NCI-H510A (cell line): ENCODE measurements around the gene SLC35C1.
"Not testable (repeated sequence)": the region's sequence is repeated elsewhere in the genome, so short reads cannot be mapped to it uniquely, and the experiment has no call there.

Source experiments
- DNase-seq: peaks from one replicate; lab custom pipeline; 2025; lab: John Stamatoyannopoulos, UW

SLC35C1 gene

GRCh38 chr11:45811109-45811435 lies 6.1 kb downstream of the SLC35C1 start:
- DNase-seq, result no peak

DNA sequence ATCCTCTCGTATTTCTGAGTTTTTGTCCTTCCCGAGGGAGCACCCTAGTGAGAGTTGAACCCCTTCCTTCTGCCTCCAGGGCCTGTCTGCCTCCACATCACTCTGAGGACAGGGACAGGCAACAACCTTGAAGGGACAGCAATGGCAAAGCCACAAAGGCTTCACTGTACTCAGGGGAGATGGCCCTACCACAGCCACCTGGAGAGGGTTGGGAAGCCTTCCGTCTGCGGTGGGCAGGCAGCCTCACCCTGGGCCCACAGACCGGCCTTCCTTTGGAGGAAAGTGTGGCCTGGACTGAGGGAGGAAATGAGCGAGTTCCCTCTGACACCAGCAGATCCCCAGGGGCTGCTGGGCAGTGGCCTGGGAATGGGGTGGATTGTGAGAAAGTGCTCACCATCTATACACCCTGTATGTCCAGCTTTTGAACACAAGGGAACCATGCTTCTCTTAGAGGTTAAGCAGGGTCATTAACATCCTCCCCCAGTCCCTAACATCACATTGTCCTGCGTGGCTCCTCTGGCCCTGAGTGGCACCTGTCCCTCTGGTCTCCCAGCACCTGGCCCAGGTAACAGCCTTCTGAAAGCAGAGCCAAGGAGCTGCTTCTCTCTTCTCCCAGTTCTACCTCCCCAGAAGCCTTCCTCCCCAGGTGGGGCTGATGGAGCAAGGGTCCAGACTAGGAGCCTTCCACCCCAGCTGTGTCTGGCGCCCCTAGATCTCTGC lies 6.8 kb downstream of the SLC35C1 start:
- DNase-seq, result no peak

DNA sequence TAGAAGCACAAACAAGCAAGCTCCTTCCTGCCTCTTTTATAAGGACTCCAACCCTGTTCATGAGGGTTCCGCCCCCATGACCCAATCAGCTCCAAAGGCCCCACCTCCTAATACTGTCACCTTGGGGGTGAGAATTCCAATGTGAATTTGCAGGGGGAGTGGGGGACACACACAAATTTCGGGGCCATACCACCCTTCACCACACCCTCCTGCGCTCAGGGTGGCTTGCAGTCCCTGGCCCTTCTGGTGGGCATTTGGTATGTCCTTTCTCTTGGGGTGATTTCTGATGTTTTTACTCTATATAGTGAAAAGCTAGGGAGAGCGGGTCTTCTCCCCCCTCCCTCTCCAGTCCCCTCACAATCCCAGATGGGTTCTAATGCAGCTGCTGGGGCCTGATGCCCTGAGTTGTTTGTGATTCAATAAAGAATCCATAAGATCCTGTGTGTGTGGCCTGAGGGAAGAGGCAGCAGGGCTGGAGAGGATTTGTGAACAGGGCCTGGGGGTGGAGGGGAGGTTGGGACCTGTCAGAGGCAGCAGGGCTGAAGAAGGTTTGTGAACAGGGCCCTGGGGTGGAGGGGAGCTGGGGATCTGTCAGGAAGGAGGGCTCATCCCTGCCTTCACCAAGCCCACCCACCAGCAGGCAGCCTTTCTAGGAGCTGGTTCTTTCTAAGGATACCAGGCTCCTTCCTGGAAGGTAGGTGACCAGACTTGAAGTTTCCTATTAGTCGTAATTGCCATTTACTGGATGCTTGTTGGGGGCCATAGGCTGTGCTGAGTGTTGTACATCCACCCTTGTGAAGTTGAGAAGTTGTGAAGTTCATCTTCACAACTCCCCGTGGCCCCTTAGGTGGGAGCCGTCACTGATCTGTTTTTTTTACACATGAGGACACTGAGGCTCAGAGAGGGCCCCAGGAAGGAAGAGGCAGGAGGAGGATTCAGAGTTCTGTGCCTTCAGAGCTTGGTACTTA lies 7.9 kb downstream of the SLC35C1 start:
- DNase-seq, result no peak

- no peak for DNase-seq
These were observed 10.8 kb downstream of the SLC35C1 start for GRCh38 chr11:45815747-45816146.

DNA sequence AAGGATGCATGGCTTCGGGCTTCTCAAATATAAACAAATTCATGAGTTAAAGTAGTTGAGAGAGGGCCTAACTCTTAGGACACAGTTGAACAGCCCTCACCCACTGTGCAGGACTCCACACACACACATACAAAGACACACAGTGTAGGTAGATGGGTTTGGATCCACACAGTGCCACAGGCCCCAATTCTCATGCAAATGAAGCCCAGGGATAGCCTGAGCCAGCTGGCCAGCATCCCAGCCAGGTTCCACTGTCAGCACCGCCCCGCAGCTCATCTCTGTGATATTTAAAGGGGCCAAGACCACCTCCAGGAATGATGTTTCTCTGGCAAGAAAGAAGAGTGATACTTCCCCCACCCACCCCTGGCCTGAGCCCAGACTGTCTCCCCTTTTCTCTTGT lies 11.7 kb downstream of the SLC35C1 start:
- no peak for DNase-seq

GRCh38 chr11:45817191-45817590 lies 12.2 kb downstream of the SLC35C1 start:
- no peak for DNase-seq

GRCh38 chr11:45818961-45819605 lies 14.1 kb downstream of the SLC35C1 start:
- no peak for DNase-seq

DNA sequence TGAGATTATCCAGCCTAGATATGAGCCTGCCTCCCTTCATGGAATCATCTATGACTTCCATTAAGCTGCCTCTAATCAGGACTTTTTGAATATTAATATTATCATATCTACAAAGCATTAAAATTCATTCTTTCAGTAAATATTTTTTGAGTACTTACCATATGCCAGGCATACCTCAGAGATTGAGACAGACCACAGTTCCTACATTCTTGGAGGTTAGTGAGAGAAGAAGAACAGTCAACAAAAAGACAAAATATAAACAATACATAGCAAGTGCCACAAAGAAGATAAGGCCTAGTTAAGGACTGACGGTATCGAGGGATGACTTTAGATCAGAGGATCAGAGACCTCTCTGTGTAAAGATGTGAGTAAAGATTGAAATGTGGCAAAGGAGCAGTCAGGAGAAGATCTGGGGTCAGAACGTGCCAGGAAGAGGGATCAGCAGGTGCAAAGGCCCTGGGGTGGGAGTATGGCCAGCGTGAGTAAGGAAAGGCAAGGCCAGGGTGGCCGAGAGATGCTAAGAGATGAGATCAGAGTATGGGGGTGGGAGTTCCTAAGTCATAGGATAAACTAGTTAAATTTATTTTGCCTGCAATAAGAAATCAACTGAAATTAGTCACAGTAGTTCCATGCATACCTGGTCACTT lies 15.4 kb downstream of the SLC35C1 start:
- no peak for DNase-seq

DNA sequence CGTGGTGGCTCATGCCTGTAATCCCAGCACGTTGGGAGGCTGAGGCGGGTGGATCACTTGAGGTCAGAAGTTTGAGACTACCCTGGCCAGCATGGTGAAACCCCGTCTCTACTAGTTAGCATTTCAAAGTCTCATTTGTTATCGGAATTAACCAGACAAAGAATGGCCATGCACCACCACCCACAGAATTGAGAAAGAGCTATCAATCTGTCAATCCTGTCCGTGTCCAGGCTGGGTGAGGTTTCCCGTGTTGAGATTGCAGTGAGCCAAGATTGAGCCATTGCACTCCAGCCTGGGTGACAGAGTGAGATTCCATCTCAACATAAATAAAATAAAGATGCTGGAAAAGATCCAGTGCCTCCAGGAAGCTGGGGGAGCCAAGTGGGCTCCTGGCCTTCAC lies 21.5 kb downstream of the SLC35C1 start:
- DNase-seq, result not testable (repeated sequence)

GRCh38 chr11:45827123-45827522 lies 22.2 kb downstream of the SLC35C1 start:
- DNase-seq, result no peak

DNA sequence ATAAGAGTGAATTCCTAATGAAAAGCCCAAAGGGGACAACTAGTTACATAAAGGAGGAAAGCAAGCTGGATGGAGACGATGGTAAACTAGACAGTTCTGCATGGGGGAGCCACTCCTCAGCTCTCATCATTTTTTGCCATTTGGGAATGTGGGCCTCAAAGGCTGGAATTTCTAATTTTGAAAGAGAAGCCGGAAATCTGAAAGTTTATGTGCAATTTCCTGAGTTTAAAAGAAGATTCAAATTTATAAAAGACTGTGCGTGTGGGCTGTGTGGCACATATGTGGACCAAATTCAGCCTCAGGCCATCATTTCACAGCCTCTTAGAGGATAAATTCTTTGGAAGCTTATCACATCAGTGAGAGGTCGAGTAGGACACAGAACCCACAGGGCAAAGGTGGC lies 24.0 kb downstream of the SLC35C1 start:
- DNase-seq, result no peak

DNA sequence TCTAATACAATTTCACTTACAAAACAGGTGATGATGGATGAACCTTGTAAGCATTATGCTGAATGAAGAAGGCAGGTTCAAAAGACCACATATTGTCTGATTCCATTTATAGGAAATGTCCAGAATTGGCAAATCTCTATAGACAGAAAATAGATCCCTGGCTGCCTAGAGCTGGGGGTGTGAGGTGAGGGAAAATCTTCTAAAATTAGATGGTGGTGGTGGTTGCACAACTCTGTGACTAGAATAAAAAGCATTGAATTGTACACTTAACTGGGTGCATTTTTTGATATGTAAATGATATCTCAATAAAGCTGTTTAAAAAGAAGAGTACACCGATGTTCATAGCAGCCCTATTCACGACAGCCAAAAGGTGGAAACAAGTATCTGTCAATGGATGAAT lies 25.6 kb downstream of the SLC35C1 start:
- DNase-seq, result no peak

GRCh38 chr11:45832811-45833441 lies 28.0 kb downstream of the SLC35C1 start:
- no peak for DNase-seq

GRCh38 chr11:45833761-45834160 lies 28.8 kb downstream of the SLC35C1 start:
- DNase-seq, result no peak

DNA sequence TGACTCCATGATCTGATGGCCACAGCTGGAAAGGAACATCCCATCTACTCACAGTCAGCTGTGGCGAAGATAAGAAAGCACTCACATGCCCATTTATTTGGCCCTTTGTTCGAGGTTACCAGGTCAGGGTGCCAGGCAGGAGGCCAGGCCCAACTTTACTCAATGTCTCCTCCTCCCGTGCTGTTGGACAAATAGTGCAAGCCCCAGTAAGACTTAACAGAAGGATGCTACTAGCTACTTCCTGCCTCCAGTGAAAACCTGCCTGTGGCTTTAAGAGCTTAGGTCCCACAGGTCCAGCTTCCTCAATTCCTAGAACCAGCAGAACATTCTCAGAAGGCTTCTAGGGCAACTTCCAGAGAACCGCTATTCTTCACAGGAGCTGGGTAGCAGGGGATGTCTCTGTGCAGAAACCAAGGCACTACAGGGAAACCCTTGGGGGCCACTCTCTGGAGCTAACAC lies 29.4 kb downstream of the SLC35C1 start:
- DNase-seq, result no peak

DNA sequence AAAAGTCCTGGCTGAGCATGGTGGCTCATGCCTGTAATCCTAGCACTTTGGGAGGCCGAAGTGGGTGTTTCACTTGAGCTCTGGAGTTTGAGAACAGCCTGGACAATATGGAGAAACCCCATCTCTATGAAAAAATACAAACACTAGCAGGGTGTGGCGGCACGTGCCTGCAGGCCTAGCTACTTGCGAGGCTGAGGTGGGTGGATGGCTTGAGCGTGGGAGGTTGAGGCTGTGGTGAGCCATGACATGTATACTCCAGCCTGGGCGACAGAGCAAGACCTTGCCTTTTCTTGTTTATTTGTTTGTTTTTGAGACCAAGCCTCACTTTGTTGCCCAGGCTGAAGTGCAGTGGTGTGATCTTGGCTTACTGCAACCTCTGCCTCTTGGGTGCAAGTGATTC lies 34.3 kb downstream of the SLC35C1 start:
- no peak for DNase-seq

- DNase-seq, result not testable (repeated sequence)
These were observed 35.3 kb downstream of the SLC35C1 start for GRCh38 chr11:45840251-45840650.

- DNase-seq, result peak; percentile 9
These were observed 38.4 kb downstream of the SLC35C1 start for GRCh38 chr11:45843158-45843924.

GRCh38 chr11:45844822-45845578 lies 40.1 kb downstream of the SLC35C1 start:
- DNase-seq, result no peak

DNA sequence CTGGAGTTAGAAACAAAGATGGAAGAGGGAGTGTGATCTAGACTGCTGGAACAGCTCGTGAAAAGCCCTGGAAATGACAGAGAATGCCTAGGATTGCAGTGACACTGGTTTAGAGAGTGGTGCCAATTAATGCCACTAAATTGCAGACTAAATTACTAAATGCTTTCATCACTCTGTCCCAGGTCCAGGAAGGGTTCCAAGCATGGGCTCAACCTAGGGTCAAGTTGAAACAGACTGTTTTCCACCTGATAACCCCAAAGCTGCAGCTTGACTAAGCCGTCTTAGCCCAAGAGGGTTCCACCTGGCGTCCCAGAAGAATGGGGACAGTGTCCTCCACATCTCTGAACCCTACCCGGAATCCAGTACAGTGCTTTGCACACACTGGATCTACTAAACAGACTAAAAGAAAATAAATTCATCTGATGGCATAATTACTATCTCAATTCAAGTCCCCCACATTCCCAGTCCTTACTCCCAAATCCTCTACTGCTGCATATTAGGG lies 41.3 kb downstream of the SLC35C1 start:
- no peak for DNase-seq
